HepG2 (cell line): Measurements from ENCODE around the gene KIAA1755. TPM values are rescaled to one million over a fixed set of nuclear protein-coding genes. Genes with fewer than 3 reads are reported as not detected.

Source experiments
- ATAC-seq: fragments of 200-7000 bp; cut with Tn5 transposase; 3 replicates; pipeline ENCODE4 v1.9.1; 2020; ENCODE audit warnings: mild to moderate bottlenecking, moderate library complexity
- BruUV-seq: library from RNA; stranded (reverse); fragments of 400-500 nt; replicated peaks from 2 replicates; lab custom pipeline; 2021; lab: Mats Ljungman, UMichigan
- CTCF ChIA-PET: fragments of 300-600 bp; formaldehyde crosslinking; extraction: SDS; loops from one replicate; lab custom pipeline; 2021; ENCODE audit warnings: low total read pairs, inconsistent platforms, low intra/inter-chr PET ratio; lab: Yijun Ruan, JAX
- POLR2A ChIA-PET: fragments of 350-600 bp; sonication (Branson Sonifier 250); formaldehyde crosslinking; loops from one replicate; lab custom pipeline; 2020; ENCODE audit warnings: antibody characterized with exemption, inconsistent platforms; lab: Yijun Ruan, JAX
- DNase-seq: peaks from one replicate; pipeline ENCODE4 v3.0.0-alpha.2; 2015; ENCODE audit warnings: low spot score
- FAIRE-seq: peaks from 3 replicates; lab custom pipeline; 2011; peaks lifted over from hg19 to GRCh38; lab: Jason Lieb, UNC
- H2AFZ ChIP-seq: one replicate; pipeline ENCODE4 v1.6.1; 2011; ENCODE audit warnings: low read length, inconsistent platforms
- H3K27ac ChIP-seq: fragments of 300-600 bp; 3 replicates; pipeline ENCODE4 v1.8.0; 2011; ENCODE audit warnings: mixed run types, mild to moderate bottlenecking, mixed read lengths, low read length, inconsistent platforms; ENCODE audit not compliant: insufficient read depth; ENCODE audit errors: extremely low read length
- H3K27me3 ChIP-seq, 2 experiments: fragments of 200-600 bp in 1 of 2; 2 replicates in 1 of 2; 3 replicates in 1 of 2; pipeline versions ENCODE4 v1.6.0 to v1.8.0; 2011; ENCODE audit warnings: low read length in 2 of 2, mild to moderate bottlenecking in 2 of 2, moderate library complexity in 2 of 2, inconsistent platforms in 1 of 2; ENCODE audit not compliant: insufficient read depth in 2 of 2, control insufficient read depth in 1 of 2
- H3K36me3 ChIP-seq, 2 experiments: fragments of 200-600 bp in 1 of 2; replicated peaks in 1 of 2; 2 replicates in 1 of 2; 3 replicates in 1 of 2; pipeline versions ENCODE4 v1.5.1 to v1.8.0; 2011; ENCODE audit warnings: low read length in 2 of 2, inconsistent platforms in 1 of 2; ENCODE audit not compliant: insufficient read depth in 2 of 2, control insufficient read depth in 1 of 2
- H3K4me1 ChIP-seq: 2 replicates; pipeline ENCODE4 v1.5.1; 2012; ENCODE audit warnings: low read length, inconsistent platforms; ENCODE audit not compliant: insufficient read depth
- H3K4me2 ChIP-seq: 2 replicates; pipeline ENCODE4 v1.6.0; 2011; ENCODE audit warnings: low read depth, low read length, inconsistent platforms
- H3K4me3 ChIP-seq, 3 experiments: fragments of 200-600 bp in 1 of 3; sonication (generic), shearing (Covaris generic) in 1 of 3; replicated peaks in 1 of 3; 2 replicates each; pipeline ENCODE4 v1.5.1; 2011 to 2016; ENCODE audit warnings: low read length in 3 of 3, inconsistent platforms in 2 of 3, low read depth in 2 of 3, mild to moderate bottlenecking in 2 of 3, control low read depth in 1 of 3, mixed read lengths in 1 of 3; ENCODE audit not compliant: insufficient read depth in 1 of 3
- H3K79me2 ChIP-seq: one replicate; pipeline ENCODE4 v1.6.1; 2011; ENCODE audit warnings: low read length, inconsistent platforms; ENCODE audit not compliant: insufficient read depth
- H3K9ac ChIP-seq: 2 replicates; pipeline ENCODE4 v1.6.0; 2011; ENCODE audit warnings: mild to moderate bottlenecking, low read depth, low read length, inconsistent platforms; ENCODE audit not compliant: insufficient read depth
- H3K9me3 ChIP-seq: 2 replicates; pipeline ENCODE4 v1.5.1; 2012; ENCODE audit warnings: mild to moderate bottlenecking, low read length
- H4K20me1 ChIP-seq: 2 replicates; pipeline ENCODE4 v1.6.0; 2011; ENCODE audit warnings: inconsistent platforms, mild to moderate bottlenecking, low read length, moderate library complexity; ENCODE audit not compliant: insufficient read depth
- AKNA ChIP-seq: sonication (generic); formaldehyde crosslinking; IDR thresholded peaks from 2 replicates; pipeline ENCODE4 v1.4.0; 2020; ENCODE audit warnings: missing genetic modification reagents, borderline replicate concordance
- FOXA3 ChIP-seq: IDR thresholded peaks from 2 replicates; pipeline ENCODE4 v1.6.1; 2016; ENCODE audit warnings: missing genetic modification reagents, missing compliant biosample characterization
- HIVEP1 ChIP-seq: sonication (generic); formaldehyde crosslinking; IDR thresholded peaks from 2 replicates; pipeline ENCODE4 v1.4.0; 2020; ENCODE audit warnings: mild to moderate bottlenecking, missing genetic modification reagents
- NFKBIZ ChIP-seq: IDR thresholded peaks from 2 replicates; pipeline ENCODE4 v1.6.1; 2018; ENCODE audit warnings: missing genetic modification reagents, missing compliant biosample characterization
- RBM22 ChIP-seq: fragments of 200-400 bp; formaldehyde crosslinking; optimal IDR thresholded peaks from 2 replicates; pipeline ENCODE3; 2017; ENCODE audit warnings: mild to moderate bottlenecking, low read length, moderate library complexity
- SOX6 ChIP-seq, 2 experiments: fragments of 450-650 bp in 1 of 2; sonication (generic) in 1 of 2; formaldehyde crosslinking in 1 of 2; IDR thresholded peaks; 2 replicates each; pipeline versions ENCODE4 v1.4.0 to v1.6.1; 2017 to 2020; ENCODE audit warnings: antibody characterized with exemption in 1 of 2, mild to moderate bottlenecking in 1 of 2, missing genetic modification reagents in 1 of 2
- ZFP1 ChIP-seq: IDR thresholded peaks from 2 replicates; pipeline ENCODE4 v1.6.1; 2016
- ZNF180 ChIP-seq: sonication (generic); formaldehyde crosslinking; IDR thresholded peaks from 2 replicates; pipeline ENCODE4 v1.4.0; 2020; ENCODE audit warnings: low read depth, missing genetic modification reagents, borderline replicate concordance
- ZNF432 ChIP-seq: sonication (generic); formaldehyde crosslinking; IDR thresholded peaks from 2 replicates; pipeline ENCODE4 v1.5.0; 2020; ENCODE audit warnings: missing genetic modification reagents, mild to moderate bottlenecking, borderline replicate concordance
- ZNF749 ChIP-seq: sonication (generic); formaldehyde crosslinking; IDR thresholded peaks from 2 replicates; pipeline ENCODE4 v1.8.0; 2022; ENCODE audit warnings: mild to moderate bottlenecking, missing genetic modification reagents, moderate library complexity, borderline replicate concordance
- WGBS: methylation state at CpG from one replicate; pipeline ENCODE4 v1.1.6; 2017; ENCODE audit warnings: low lambda C conversion rate; 5-methylcytosine and 5-hydroxymethylcytosine counted together
- in situ Hi-C: cut with HindIII; loops from 2 replicates; pipeline ENCODE4 v1.10.0; 2017; ENCODE audit warnings: low pct_unique_long_range_greater_than_20kb; ENCODE audit not compliant: extremely low pct_ligation_motif_present
- intact Hi-C: fragments of 100-400 bp; cut with micrococcal nuclease; formaldehyde crosslinking; loops from one replicate; pipeline ENCODE4 v1.10.0; 2022; ENCODE audit not compliant: unreplicated experiment
- polyA plus RNA-seq, 8 experiments: library from polyadenylated mRNA; depleted of rRNA in 3 of 8; stranded (reverse) in 7 of 8; unstranded in 1 of 8; fragments of >200 nt; fragmentation: Illumina TruSeq in 4 of 8; extraction: Trizol in 4 of 8; gene quantifications; 2 replicates each; pipeline versions ENCODE4 v1.2.1 to v1.2.3, GENCODE V29; 2011 to 2016; ENCODE audit warnings: low read depth in 4 of 8, missing spikeins in 1 of 8, mixed read lengths in 1 of 8; ENCODE audit not compliant: insufficient read depth in 1 of 8
- total RNA-seq, 5 experiments: library from RNA; depleted of rRNA; stranded (reverse); fragments of >200 nt; fragmentation: Illumina TruSeq; extraction: Trizol; gene quantifications; 2 replicates each; pipeline ENCODE4 v1.2.3, GENCODE V29; 2016; ENCODE audit warnings: low read depth in 1 of 5

Gene KIAA1755
- total and polyA plus RNA-seq, 2 of the 13 experiments (the other 11 are each of a cell fraction or from before 2014, with no cell fraction given): 0.04 TPM; not detected in 1

- TF ChIP-seq SOX6 (IDR thresholded peaks at IDR 0.05) (no peak), SOX6 (CRISPR knock-in tag; IDR thresholded peaks at IDR 0.05) (no peak), ZFP1 (CRISPR knock-in tag) (no peak), HIVEP1 (CRISPR knock-in tag) (no peak), NFKBIZ (no peak), ZNF749 (no peak)
These were observed 56.6 kb downstream of the KIAA1755 start (continued) for GRCh38 chr20:38203981-38204357.

- Histone ChIP-seq H3K9me3 (no peaks in the 10 kb centered on the region), H3K4me3 (no peak overlapping the region), H3K27ac (no peak overlapping the region), H4K20me1 (no peaks in the 10 kb centered on the region), H3K4me2 (no peak overlapping the region), H3K9ac (no peak overlapping the region), H3K79me2 (no peaks in the 10 kb centered on the region), H3K4me1 (no peaks in the 10 kb centered on the region), H2AFZ (no peak overlapping the region), H3K36me3 (no peaks in the 10 kb centered on the region), H3K27me3 (peaks cover 3 to 24% of the 10 kb centered on the region in 2 experiments; a peak in 3 of 5 replicates)
- ChIA-PET POLR2A (no interaction called here), CTCF (no interaction called here)
- no peak for ATAC-seq
- no peak for DNase-seq
- FAIRE-seq: no peak
- 31% methylated on average over 6 of the region's 6 CpGs for WGBS
- in situ Hi-C loops: loop anchor here (25.0 kb wide), 1 partner anchor 641 kb away; no protein-coding TSS in a partner anchor
- intact Hi-C loops: no loop called here
- no TSS peak for BruUV-seq
- TF ChIP-seq FOXA3 (no peak), AKNA (CRISPR knock-in tag) (no peak), ZNF180 (CRISPR knock-in tag) (no peak), RBM22 (no peak), ZNF432 (CRISPR knock-in tag) (no peak)
These were observed 57.1 kb downstream of the KIAA1755 start for GRCh38 chr20:38203337-38203980.
